ENCODE data around the gene GOLGA8G. TPM values are rescaled to one million over a fixed set of nuclear protein-coding genes. Genes with fewer than 3 reads are reported as not detected.
"Not testable (repeated sequence)": the region's sequence is repeated elsewhere in the genome, so short reads cannot be mapped to it uniquely, and the experiment has no call there.

Gene GOLGA8G, protein sequence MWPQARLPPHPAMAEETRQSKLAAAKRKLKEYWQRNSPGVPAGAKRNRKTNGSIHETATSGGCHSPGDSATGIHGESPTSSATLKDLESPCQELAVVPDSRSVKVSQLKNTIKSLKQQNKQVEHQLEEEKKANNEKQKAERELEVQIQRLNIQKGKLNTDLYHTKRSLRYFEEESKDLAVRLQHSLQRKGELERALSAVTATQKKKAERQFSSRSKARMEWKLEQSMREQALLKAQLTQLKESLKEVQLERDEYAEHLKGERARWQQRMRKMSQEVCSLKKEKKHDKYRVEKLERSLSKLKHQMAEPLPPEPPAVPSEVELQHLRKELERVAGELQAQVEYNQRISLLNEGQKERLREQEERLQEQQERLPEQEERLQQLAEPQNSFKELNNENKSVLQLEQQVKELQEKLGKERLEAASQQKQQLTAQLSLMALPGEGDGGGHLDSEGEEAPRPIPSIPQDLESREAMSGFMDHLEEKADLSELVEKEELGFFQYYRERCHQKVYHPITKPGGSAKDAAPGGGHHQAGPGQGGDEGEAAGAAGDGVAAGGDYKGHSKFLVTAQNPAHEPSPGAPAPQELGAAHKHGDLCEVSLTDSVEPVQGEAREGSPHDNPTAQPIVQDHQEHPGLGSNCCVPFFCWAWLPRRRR
- total RNA-seq (not detected), polyA plus RNA-seq (not detected), total RNA-seq (not detected)

DNA sequence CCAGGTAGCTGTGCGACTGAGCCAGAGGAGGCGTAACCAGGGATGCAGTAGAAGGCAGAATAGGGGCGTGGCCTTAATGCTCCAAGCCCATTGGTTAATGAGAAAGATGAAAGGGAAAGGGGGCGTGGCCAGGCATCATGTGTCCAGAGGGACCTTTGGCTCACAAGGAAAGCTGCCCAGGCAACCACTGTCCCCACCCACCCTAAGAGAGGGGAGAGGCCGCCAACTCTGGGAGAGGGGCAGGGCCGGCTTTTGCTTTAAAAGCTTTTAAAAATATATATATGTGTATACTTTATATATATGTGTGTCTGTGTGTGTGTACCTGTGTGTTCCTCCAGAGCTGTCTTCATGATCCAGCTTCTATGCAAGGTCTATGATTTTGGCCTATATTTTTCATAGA is at the start of gene GOLGA8G:
GOLGA8G (minus strand) TSS at position 18 of the 400 bp plus-strand sequence. CDS start 62 bp downstream, outside the sequence.
- intact Hi-C loops (cut with micrococcal nuclease); H3K9me3 ChIP-seq (ENCODE audit: control insufficient read depth in 2 of 3, low read length in 3 of 3); H3K9me3 Mint-ChIP-seq; H3K4me3 ChIP-seq (ENCODE audit: low read length); H3K36me3 ChIP-seq (ENCODE audit: control insufficient read depth in 2 of 3, insufficient read depth in 3 of 3, low read length in 3 of 3); POLR2A ChIA-PET; H3K27ac Mint-ChIP-seq; ATAC-seq; DNase-seq; H3K27ac ChIP-seq (ENCODE audit: low read depth, low read length); CTCF ChIA-PET; H3K4me1 ChIP-seq (ENCODE audit: control insufficient read depth in 2 of 2, insufficient read depth in 2 of 2, low read length in 2 of 2); H3K27me3 ChIP-seq (ENCODE audit: control insufficient read depth in 2 of 2, insufficient read depth in 2 of 2, low read length in 2 of 2); H3K27me3 Mint-ChIP-seq; H3K4me3 Mint-ChIP-seq; H3K4me1 Mint-ChIP-seq; H3K36me3 Mint-ChIP-seq: not testable (repeated sequence)

DNA sequence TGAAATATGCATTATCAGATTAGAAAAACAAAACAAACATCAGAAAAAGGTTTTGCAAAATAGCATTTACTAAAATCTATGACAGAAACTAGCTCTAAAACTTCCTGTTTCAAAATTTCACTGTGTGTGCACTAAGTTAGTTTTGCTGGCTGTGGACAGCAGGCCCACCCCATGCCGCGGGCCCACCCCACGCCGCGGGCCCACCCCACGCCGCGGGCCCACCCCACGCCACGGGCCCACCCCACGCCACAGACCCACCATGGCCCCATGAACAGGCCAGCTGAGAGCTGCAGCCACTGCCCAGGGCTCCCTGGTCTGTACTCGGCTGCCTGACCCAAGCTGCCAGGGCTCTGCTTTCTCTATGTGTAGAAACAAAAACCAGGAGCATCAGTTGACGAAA is 40.6 kb upstream of the GOLGA8G start:
- ATAC-seq: not testable (repeated sequence)

DNA sequence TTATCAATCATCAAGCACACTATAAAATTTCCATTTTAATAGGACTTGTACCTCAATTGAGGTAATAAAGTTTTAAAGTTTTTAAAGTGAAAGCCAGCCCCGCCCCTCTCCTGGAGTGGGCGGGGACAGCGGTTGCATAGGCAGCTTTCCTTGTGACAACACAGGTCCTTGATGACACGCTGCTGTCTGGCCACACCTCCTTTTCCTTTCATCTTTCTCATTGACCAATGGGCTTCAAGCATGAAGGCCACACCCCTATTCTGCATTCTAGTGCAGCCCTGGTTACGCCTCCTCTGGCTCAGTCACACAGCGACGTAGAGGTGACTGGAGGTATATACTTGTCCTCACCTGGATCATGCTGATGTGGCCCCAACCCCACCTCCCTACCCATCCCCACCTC is 20.5 kb upstream of the GOLGA8G start, which contains the start of gene GOLGA6L25:
GOLGA6L25 (plus strand) TSS at position 301 of the 400 bp plus-strand sequence; CDS start at position 362, 61 bp downstream.
- H3K9me3 ChIP-seq (ENCODE audit: control insufficient read depth in 2 of 3, low read length in 3 of 3); intact Hi-C loops (cut with micrococcal nuclease); H3K27ac ChIP-seq (ENCODE audit: low read depth, low read length); H3K4me3 Mint-ChIP-seq; H3K9me3 Mint-ChIP-seq; DNase-seq; H3K27me3 Mint-ChIP-seq; H3K4me1 Mint-ChIP-seq; ATAC-seq; H3K4me3 ChIP-seq (ENCODE audit: low read length); H3K4me1 ChIP-seq (ENCODE audit: control insufficient read depth in 2 of 2, insufficient read depth in 2 of 2, low read length in 2 of 2); H3K36me3 Mint-ChIP-seq; H3K27me3 ChIP-seq (ENCODE audit: control insufficient read depth in 2 of 2, insufficient read depth in 2 of 2, low read length in 2 of 2); POLR2A ChIA-PET; H3K27ac Mint-ChIP-seq; H3K36me3 ChIP-seq (ENCODE audit: control insufficient read depth in 2 of 3, insufficient read depth in 3 of 3, low read length in 3 of 3); CTCF ChIA-PET: not testable (repeated sequence)

More for the DNA sequence above, 40.6 kb upstream of the GOLGA8G start:
- H3K4me3 ChIP-seq (ENCODE audit: low read length); H3K27me3 Mint-ChIP-seq; POLR2A ChIA-PET; H3K27ac Mint-ChIP-seq; H3K4me1 Mint-ChIP-seq; H3K27ac ChIP-seq (ENCODE audit: low read depth, low read length); H3K4me3 Mint-ChIP-seq; H3K36me3 ChIP-seq (ENCODE audit: control insufficient read depth in 2 of 3, insufficient read depth in 3 of 3, low read length in 3 of 3); DNase-seq; H3K9me3 Mint-ChIP-seq; H3K9me3 ChIP-seq (ENCODE audit: control insufficient read depth in 2 of 3, low read length in 3 of 3); H3K27me3 ChIP-seq (ENCODE audit: control insufficient read depth in 2 of 2, insufficient read depth in 2 of 2, low read length in 2 of 2); H3K4me1 ChIP-seq (ENCODE audit: control insufficient read depth in 2 of 2, insufficient read depth in 2 of 2, low read length in 2 of 2); H3K36me3 Mint-ChIP-seq; intact Hi-C loops (cut with micrococcal nuclease); CTCF ChIA-PET: not testable (repeated sequence)

GRCh38 chr15:28515208-28515607 is 17.6 kb downstream of the GOLGA8G start:
- H3K4me1 Mint-ChIP-seq; H3K4me3 ChIP-seq (ENCODE audit: low read length); CTCF ChIA-PET; H3K27me3 Mint-ChIP-seq; H3K36me3 Mint-ChIP-seq; H3K27ac ChIP-seq (ENCODE audit: low read depth, low read length); intact Hi-C loops (cut with micrococcal nuclease); H3K4me1 ChIP-seq (ENCODE audit: control insufficient read depth in 2 of 2, insufficient read depth in 2 of 2, low read length in 2 of 2); H3K9me3 Mint-ChIP-seq; DNase-seq; H3K27me3 ChIP-seq (ENCODE audit: control insufficient read depth in 2 of 2, insufficient read depth in 2 of 2, low read length in 2 of 2); ATAC-seq; H3K4me3 Mint-ChIP-seq; H3K36me3 ChIP-seq (ENCODE audit: control insufficient read depth in 2 of 3, insufficient read depth in 3 of 3, low read length in 3 of 3); H3K27ac Mint-ChIP-seq; H3K9me3 ChIP-seq (ENCODE audit: control insufficient read depth in 2 of 3, low read length in 3 of 3); POLR2A ChIA-PET: not testable (repeated sequence)

GRCh38 chr15:28514128-28514527 is 18.6 kb downstream of the GOLGA8G start:
- H3K27ac ChIP-seq (ENCODE audit: low read depth, low read length); H3K4me1 ChIP-seq (ENCODE audit: control insufficient read depth in 2 of 2, insufficient read depth in 2 of 2, low read length in 2 of 2); H3K27me3 ChIP-seq (ENCODE audit: control insufficient read depth in 2 of 2, insufficient read depth in 2 of 2, low read length in 2 of 2); H3K4me3 ChIP-seq (ENCODE audit: low read length); H3K9me3 Mint-ChIP-seq; ATAC-seq; intact Hi-C loops (cut with micrococcal nuclease); H3K4me3 Mint-ChIP-seq; POLR2A ChIA-PET; H3K27me3 Mint-ChIP-seq; H3K36me3 ChIP-seq (ENCODE audit: control insufficient read depth in 2 of 3, insufficient read depth in 3 of 3, low read length in 3 of 3); H3K4me1 Mint-ChIP-seq; H3K9me3 ChIP-seq (ENCODE audit: control insufficient read depth in 2 of 3, low read length in 3 of 3); H3K27ac Mint-ChIP-seq; DNase-seq; CTCF ChIA-PET; H3K36me3 Mint-ChIP-seq: not testable (repeated sequence)

- H3K36me3 Mint-ChIP-seq; H3K9me3 Mint-ChIP-seq; H3K36me3 ChIP-seq (ENCODE audit: control insufficient read depth in 2 of 3, insufficient read depth in 3 of 3, low read length in 3 of 3); CTCF ChIA-PET; H3K9me3 ChIP-seq (ENCODE audit: control insufficient read depth in 2 of 3, low read length in 3 of 3); DNase-seq; H3K4me3 ChIP-seq (ENCODE audit: low read length); H3K27ac Mint-ChIP-seq; H3K4me1 Mint-ChIP-seq; intact Hi-C loops (cut with micrococcal nuclease); H3K27me3 Mint-ChIP-seq; H3K4me3 Mint-ChIP-seq; ATAC-seq; H3K27me3 ChIP-seq (ENCODE audit: control insufficient read depth in 2 of 2, insufficient read depth in 2 of 2, low read length in 2 of 2); POLR2A ChIA-PET; H3K4me1 ChIP-seq (ENCODE audit: control insufficient read depth in 2 of 2, insufficient read depth in 2 of 2, low read length in 2 of 2); H3K27ac ChIP-seq (ENCODE audit: low read depth, low read length): not testable (repeated sequence)
These were observed 24.4 kb downstream of the GOLGA8G start for GRCh38 chr15:28508217-28508889.

Measured in naive thymus-derived CD4-positive, alpha-beta T cell (primary cell).